ENCODE measurements around the gene CHMP6. TPM values are rescaled to one million over a fixed set of nuclear protein-coding genes. Genes with fewer than 3 reads are reported as not detected.

Gene CHMP6
- total RNA-seq, 1 experiment from 2014 or later = 22.0 TPM

GRCh38 chr17:80963812-80964543 lies 27.7 kb upstream of the CHMP6 start:
- no peak for DNase-seq (ENCODE audit: low read depth, low spot score)
- H3K9ac ChIP-seq (ENCODE audit: low read length) = no peak overlapping the region
- H3K36me3 ChIP-seq (ENCODE audit: control insufficient read depth in 1 of 2, insufficient read depth in 2 of 2, low read length in 2 of 2) = no peaks in the 10 kb centered on the region; a peak in 1 of 4 replicates
- H4K20me1 ChIP-seq (ENCODE audit: insufficient read depth) = no peaks in the 10 kb centered on the region
- H2AFZ ChIP-seq (ENCODE audit: low read depth, low read length, poor library complexity, severe bottlenecking) = no peak overlapping the region
- TF ChIP-seq TCF7L2 (IDR thresholded peaks at IDR 0.05; ENCODE audit: borderline replicate concordance, extremely low read depth, insufficient read depth, insufficient read length) = no peak
- intact Hi-C loops (cut with micrococcal nuclease) = no loop called here
- H3K27ac ChIP-seq (ENCODE audit: low read depth, low read length) = no peak overlapping the region
- no peak overlapping the region for H3K4me3 ChIP-seq (replicated peaks in 1 of 2; ENCODE audit: low read depth in 1 of 2, low read length in 2 of 2)
- H3K4me2 ChIP-seq (ENCODE audit: low read length) = no peak overlapping the region
- H3K27me3 ChIP-seq (ENCODE audit: insufficient read depth, low read length) = no peaks in the 10 kb centered on the region
- no peak for ATAC-seq
- POLR2A ChIA-PET = no interaction called here
- RAD21 ChIA-PET (ENCODE audit: low non-redundant PET in 1 of 2, low total read pairs in 2 of 2, uncharacterized antibody in 2 of 2, unreplicated experiment in 2 of 2) = no interaction called here
- CTCF ChIA-PET = no interaction called here
- no peaks in the 10 kb centered on the region for H3K9me2 ChIP-seq (ENCODE audit: insufficient read depth)
- no peaks in the 10 kb centered on the region for H3K79me2 ChIP-seq (ENCODE audit: insufficient read depth, low read length)
- BruUV-seq (replicated peaks) = no TSS peak
- H3K9me3 ChIP-seq (ENCODE audit: control insufficient read depth in 1 of 2, insufficient read depth in 1 of 2, low read depth in 1 of 2, low read length in 2 of 2) = no peaks in the 10 kb centered on the region
- no peaks in the 10 kb centered on the region; a peak in 1 of 4 replicates for H3K4me1 ChIP-seq (ENCODE audit: control insufficient read depth in 1 of 2, insufficient read depth in 2 of 2, low read length in 2 of 2)

GRCh38 chr17:80964544-80964856 lies 27.1 kb upstream of the CHMP6 start:
- POLR2A ChIA-PET = no interaction called here
- no peak overlapping the region for H3K4me2 ChIP-seq (ENCODE audit: low read length)
- RAD21 ChIA-PET (ENCODE audit: low non-redundant PET in 1 of 2, low total read pairs in 2 of 2, uncharacterized antibody in 2 of 2, unreplicated experiment in 2 of 2) = no interaction called here
- no peak overlapping the region for H3K4me3 ChIP-seq (replicated peaks in 1 of 2; ENCODE audit: low read depth in 1 of 2, low read length in 2 of 2)
- no peaks in the 10 kb centered on the region for H3K4me1 ChIP-seq (ENCODE audit: control insufficient read depth in 1 of 2, insufficient read depth in 2 of 2, low read length in 2 of 2)
- H3K27ac ChIP-seq (ENCODE audit: low read depth, low read length) = no peak overlapping the region
- no peaks in the 10 kb centered on the region for H3K9me2 ChIP-seq (ENCODE audit: insufficient read depth)
- no peaks in the 10 kb centered on the region for H3K9me3 ChIP-seq (ENCODE audit: control insufficient read depth in 1 of 2, insufficient read depth in 1 of 2, low read depth in 1 of 2, low read length in 2 of 2)
- CTCF ChIA-PET = no interaction called here
- no peaks in the 10 kb centered on the region for H3K27me3 ChIP-seq (ENCODE audit: insufficient read depth, low read length)
- H3K79me2 ChIP-seq (ENCODE audit: insufficient read depth, low read length) = no peaks in the 10 kb centered on the region
- intact Hi-C loops (cut with micrococcal nuclease) = no loop called here
- H2AFZ ChIP-seq (ENCODE audit: low read depth, low read length, poor library complexity, severe bottlenecking) = no peak overlapping the region
- no peaks in the 10 kb centered on the region; a peak in 1 of 4 replicates for H3K36me3 ChIP-seq (ENCODE audit: control insufficient read depth in 1 of 2, insufficient read depth in 2 of 2, low read length in 2 of 2)
- ATAC-seq (no peak), DNase-seq (ENCODE audit: low read depth, low spot score) (no peak)
- H3K9ac ChIP-seq (ENCODE audit: low read length) = no peak overlapping the region
- no peaks in the 10 kb centered on the region for H4K20me1 ChIP-seq (ENCODE audit: insufficient read depth)
- BruUV-seq (replicated peaks) = no TSS peak
- TF ChIP-seq JUND (IDR thresholded peaks at IDR 0.05) (no peak), RAD21 (IDR thresholded peaks at IDR 0.05; ENCODE audit: low read depth) (no peak), REST (IDR thresholded peaks at IDR 0.05; ENCODE audit: low read depth) (no peak), EGR1 (IDR thresholded peaks at IDR 0.05; ENCODE audit: low read depth) (no peak), SRF (IDR thresholded peaks at IDR 0.05; ENCODE audit: low read depth) (no peak), ZFX (IDR thresholded peaks at IDR 0.05) (no peak), CTCF (IDR thresholded peaks at IDR 0.05 in 2 of 3, conservative IDR thresholded peaks at IDR 0.05 in 1 of 3; ENCODE audit: borderline replicate concordance in 1 of 3, insufficient read depth in 1 of 3, low read depth in 2 of 3, low read length in 2 of 3) (no peak), ELF1 (IDR thresholded peaks at IDR 0.05; ENCODE audit: borderline replicate concordance, low read depth) (no peak), SP1 (IDR thresholded peaks at IDR 0.05; ENCODE audit: low read depth) (no peak), EZH2 (IDR thresholded peaks at IDR 0.05) (no peak), POLR2AphosphoS5 (IDR thresholded peaks at IDR 0.05; ENCODE audit: low read depth, low read length) (no peak), TCF7L2 (IDR thresholded peaks at IDR 0.05; ENCODE audit: borderline replicate concordance, extremely low read depth, insufficient read depth, insufficient read length) (no peak), ZBTB33 (IDR thresholded peaks at IDR 0.05; ENCODE audit: extremely low read depth, insufficient replicate concordance, low read length) (no peak)
